ENCODE results near the gene C1orf167.

C1orf167 gene

DNA sequence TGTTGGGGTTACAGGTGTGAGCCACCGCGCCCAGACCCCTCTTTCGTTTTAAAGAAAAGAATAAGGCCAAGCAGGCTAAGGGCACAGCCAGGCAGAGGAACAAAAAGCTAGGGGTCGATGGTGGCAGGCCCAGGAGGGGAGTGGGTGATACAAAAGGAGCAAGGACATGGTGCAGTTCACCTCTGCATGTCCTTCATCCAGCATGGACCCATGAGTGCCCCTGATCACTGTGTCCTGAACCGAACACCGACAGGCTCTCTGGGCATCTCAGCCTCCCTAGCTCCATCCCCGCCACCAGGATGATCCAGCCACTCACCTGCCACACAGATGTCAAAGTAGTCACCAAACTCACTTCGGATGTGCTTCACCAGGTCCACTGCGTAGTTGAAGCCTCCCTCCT, 37.9 kb downstream of the C1orf167 start:
- no peak for TF ChIP-seq TSHZ2 (CRISPR knock-in tag; IDR thresholded peaks at IDR 0.05)
- ATAC-seq: no peak

GRCh38 chr1:11800391-11800755, 38.4 kb downstream of the C1orf167 start:
- TF ChIP-seq TOX (CRISPR knock-in tag; IDR thresholded peaks at IDR 0.05; ENCODE audit: borderline replicate concordance) (no peak), RARB (CRISPR knock-in tag; IDR thresholded peaks at IDR 0.05) (no peak), ISL1 (CRISPR knock-in tag; IDR thresholded peaks at IDR 0.05) (no peak), SNAI2 (CRISPR knock-in tag; IDR thresholded peaks at IDR 0.05) (no peak), OSR1 (CRISPR knock-in tag; IDR thresholded peaks at IDR 0.05) (no peak), ESRRG (CRISPR knock-in tag; IDR thresholded peaks at IDR 0.05) (no peak), CSDC2 (CRISPR knock-in tag; IDR thresholded peaks at IDR 0.05) (no peak), ZNF565 (CRISPR knock-in tag; conservative IDR thresholded peaks at IDR 0.05; ENCODE audit: low read depth) (no peak), ZNF70 (CRISPR knock-in tag; IDR thresholded peaks at IDR 0.05) (no peak), ZFP30 (CRISPR knock-in tag; IDR thresholded peaks at IDR 0.05) (no peak)
- TF ChIP-seq, protein P1, sequence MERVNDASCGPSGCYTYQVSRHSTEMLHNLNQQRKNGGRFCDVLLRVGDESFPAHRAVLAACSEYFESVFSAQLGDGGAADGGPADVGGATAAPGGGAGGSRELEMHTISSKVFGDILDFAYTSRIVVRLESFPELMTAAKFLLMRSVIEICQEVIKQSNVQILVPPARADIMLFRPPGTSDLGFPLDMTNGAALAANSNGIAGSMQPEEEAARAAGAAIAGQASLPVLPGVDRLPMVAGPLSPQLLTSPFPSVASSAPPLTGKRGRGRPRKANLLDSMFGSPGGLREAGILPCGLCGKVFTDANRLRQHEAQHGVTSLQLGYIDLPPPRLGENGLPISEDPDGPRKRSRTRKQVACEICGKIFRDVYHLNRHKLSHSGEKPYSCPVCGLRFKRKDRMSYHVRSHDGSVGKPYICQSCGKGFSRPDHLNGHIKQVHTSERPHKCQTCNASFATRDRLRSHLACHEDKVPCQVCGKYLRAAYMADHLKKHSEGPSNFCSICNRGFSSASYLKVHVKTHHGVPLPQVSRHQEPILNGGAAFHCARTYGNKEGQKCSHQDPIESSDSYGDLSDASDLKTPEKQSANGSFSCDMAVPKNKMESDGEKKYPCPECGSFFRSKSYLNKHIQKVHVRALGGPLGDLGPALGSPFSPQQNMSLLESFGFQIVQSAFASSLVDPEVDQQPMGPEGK (CRISPR knock-in tag; IDR thresholded peaks at IDR 0.05; ENCODE audit: borderline replicate concordance): no peak
- TF ChIP-seq, protein P2, sequence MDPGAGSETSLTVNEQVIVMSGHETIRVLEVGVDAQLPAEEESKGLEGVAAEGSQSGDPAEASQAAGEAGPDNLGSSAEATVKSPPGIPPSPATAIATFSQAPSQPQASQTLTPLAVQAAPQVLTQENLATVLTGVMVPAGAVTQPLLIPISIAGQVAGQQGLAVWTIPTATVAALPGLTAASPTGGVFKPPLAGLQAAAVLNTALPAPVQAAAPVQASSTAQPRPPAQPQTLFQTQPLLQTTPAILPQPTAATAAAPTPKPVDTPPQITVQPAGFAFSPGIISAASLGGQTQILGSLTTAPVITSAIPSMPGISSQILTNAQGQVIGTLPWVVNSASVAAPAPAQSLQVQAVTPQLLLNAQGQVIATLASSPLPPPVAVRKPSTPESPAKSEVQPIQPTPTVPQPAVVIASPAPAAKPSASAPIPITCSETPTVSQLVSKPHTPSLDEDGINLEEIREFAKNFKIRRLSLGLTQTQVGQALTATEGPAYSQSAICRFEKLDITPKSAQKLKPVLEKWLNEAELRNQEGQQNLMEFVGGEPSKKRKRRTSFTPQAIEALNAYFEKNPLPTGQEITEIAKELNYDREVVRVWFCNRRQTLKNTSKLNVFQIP (CRISPR knock-in tag; IDR thresholded peaks at IDR 0.05; ENCODE audit: borderline replicate concordance, low read depth): no peak
- ATAC-seq: no peak

GRCh38 chr1:11800756-11801433, 38.9 kb downstream of the C1orf167 start:
- no peak for TF ChIP-seq OSR1 (CRISPR knock-in tag; IDR thresholded peaks at IDR 0.05)
- no peak for TF ChIP-seq ZC3H10 (CRISPR knock-in tag; IDR thresholded peaks at IDR 0.05)
- TF ChIP-seq, protein P3, sequence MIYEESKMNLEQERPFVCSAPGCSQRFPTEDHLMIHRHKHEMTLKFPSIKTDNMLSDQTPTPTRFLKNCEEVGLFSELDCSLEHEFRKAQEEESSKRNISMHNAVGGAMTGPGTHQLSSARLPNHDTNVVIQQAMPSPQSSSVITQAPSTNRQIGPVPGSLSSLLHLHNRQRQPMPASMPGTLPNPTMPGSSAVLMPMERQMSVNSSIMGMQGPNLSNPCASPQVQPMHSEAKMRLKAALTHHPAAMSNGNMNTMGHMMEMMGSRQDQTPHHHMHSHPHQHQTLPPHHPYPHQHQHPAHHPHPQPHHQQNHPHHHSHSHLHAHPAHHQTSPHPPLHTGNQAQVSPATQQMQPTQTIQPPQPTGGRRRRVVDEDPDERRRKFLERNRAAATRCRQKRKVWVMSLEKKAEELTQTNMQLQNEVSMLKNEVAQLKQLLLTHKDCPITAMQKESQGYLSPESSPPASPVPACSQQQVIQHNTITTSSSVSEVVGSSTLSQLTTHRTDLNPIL (CRISPR knock-in tag; IDR thresholded peaks at IDR 0.05; ENCODE audit: low read depth): no peak
- TF ChIP-seq TCF4 (CRISPR knock-in tag; IDR thresholded peaks at IDR 0.05; ENCODE audit: borderline replicate concordance): no peak
- TF ChIP-seq ZNF8 (CRISPR knock-in tag; IDR thresholded peaks at IDR 0.05): no peak
- TF ChIP-seq SNAI2 (CRISPR knock-in tag; IDR thresholded peaks at IDR 0.05): no peak
- ATAC-seq: no peak

- TF ChIP-seq CSDC2 (CRISPR knock-in tag; IDR thresholded peaks at IDR 0.05) (no peak), TSHZ2 (CRISPR knock-in tag; IDR thresholded peaks at IDR 0.05) (no peak), BACH2 (CRISPR knock-in tag; IDR thresholded peaks at IDR 0.05; ENCODE audit: borderline replicate concordance) (no peak), PPARA (CRISPR knock-in tag; IDR thresholded peaks at IDR 0.05; ENCODE audit: borderline replicate concordance) (no peak)
- no peak for ATAC-seq
Observed at GRCh38 chr1:11802616-11802972, 40.6 kb downstream of the C1orf167 start.

Data from SK-N-SH treated with all-trans-retinoic acid at 6 μM for 48 hours (cell line).